Tibial nerve (tissue), 4 donors: Measurements from ENCODE around the gene BAHCC1. TPM values are rescaled to one million over a fixed set of nuclear protein-coding genes. Genes with fewer than 3 reads are reported as not detected.

Experiments
- DNase-seq, 2 donors: peaks; one replicate each; pipeline ENCODE4 v3.0.0-alpha.2; 2019; ENCODE audit warnings: low spot score in 2 of 2
- H3K27ac ChIP-seq, 4 donors: fragments of 200-600 bp; sonication (generic) in 3 of 4; one replicate each; pipeline ENCODE4 v1.5.1; 2017 to 2019; ENCODE audit warnings: mild to moderate bottlenecking in 1 of 4
- H3K27me3 ChIP-seq, 2 donors: fragments of 200-600 bp; sonication (generic) in 1 of 2; one replicate each; pipeline versions ENCODE4 v1.5.1 to v1.6.0; 2017 to 2019
- H3K36me3 ChIP-seq, 3 donors: fragments of 200-600 bp; sonication (generic); one replicate each; pipeline ENCODE4 v1.5.1; 2018 to 2019
- H3K4me1 ChIP-seq, 4 donors: fragments of 200-600 bp; sonication (generic) in 3 of 4; one replicate each; pipeline ENCODE4 v1.5.1; 2017 to 2019
- H3K4me3 ChIP-seq, 4 donors: fragments of 200-600 bp; sonication (generic) in 3 of 4; one replicate each; pipeline ENCODE4 v1.5.1; 2017 to 2019; ENCODE audit warnings: mild to moderate bottlenecking in 1 of 4, moderate library complexity in 1 of 4
- H3K9me3 ChIP-seq, 4 donors: fragments of 200-600 bp; sonication (generic) in 3 of 4; one replicate each; pipeline ENCODE4 v1.5.1; 2017 to 2019
- CTCF ChIP-seq, 5 experiments: fragments of 200-600 bp in 3 of 5; fragments of 450-650 bp in 2 of 5; sonication (generic) in 3 of 5; IDR thresholded peaks; one replicate each; pipeline ENCODE4 v1.5.1; 2016 to 2019; ENCODE audit warnings: antibody characterized with exemption in 5 of 5, mild to moderate bottlenecking in 3 of 5, moderate library complexity in 2 of 5
- EP300 ChIP-seq, 2 donors: sonication (generic); formaldehyde crosslinking; IDR thresholded peaks; one replicate each; pipeline ENCODE4 v1.6.1; 2017; ENCODE audit warnings: antibody characterized with exemption in 2 of 2, mild to moderate bottlenecking in 1 of 2
- POLR2A ChIP-seq, 2 donors: fragments of 450-650 bp; IDR thresholded peaks; one replicate each; pipeline ENCODE4 v1.6.1; 2017; ENCODE audit warnings: antibody characterized with exemption in 2 of 2, mild to moderate bottlenecking in 2 of 2, moderate library complexity in 2 of 2
- WGBS, 2 donors: methylation state at CpG; one replicate each; pipeline ENCODE4 v1.1.5; 2018; 5-methylcytosine and 5-hydroxymethylcytosine counted together
- total RNA-seq, 4 donors: library from RNA; depleted of rRNA; stranded (reverse); fragments of >200 nt; gene quantifications; one replicate each; pipeline ENCODE4 v1.1.0, GENCODE V29; 2016

The BAHCC1 gene
- total RNA-seq, 4 donors from 2014 or later: 15.1 to 38.7 (median 27.4) TPM

GRCh38 chr17:81436294-81436849, 41.1 kb downstream of the BAHCC1 start:
- H3K27ac ChIP-seq: peak overlapping the region; percentile 64 to 95 (median 86)
- 32 to 46% methylated on average over 12 to 15 of the region's 19 CpGs for WGBS, 2 donors
- peaks cover 6 to 76% (median 41%) of the 10 kb centered on the region in 4 donors for H3K4me1 ChIP-seq
- H3K27me3 ChIP-seq: no peaks in the 10 kb centered on the region
- H3K9me3 ChIP-seq: no peaks in the 10 kb centered on the region
- TF ChIP-seq POLR2A (IDR thresholded peaks at IDR 0.05): no peak
- TF ChIP-seq EP300 (IDR thresholded peaks at IDR 0.05): peak in 1 of 2 donors; percentile 24
- peak in 1 of 2 donors; percentile 39 for DNase-seq
- no peak overlapping the region for H3K4me3 ChIP-seq
- no peaks in the 10 kb centered on the region for H3K36me3 ChIP-seq

GRCh38 chr17:81437191-81437651, 42.0 kb downstream of the BAHCC1 start:
- no peaks in the 10 kb centered on the region for H3K27me3 ChIP-seq
- H3K27ac ChIP-seq: peak overlapping the region; percentile 25 to 95 (median 86)
- no peaks in the 10 kb centered on the region for H3K9me3 ChIP-seq
- peaks cover 0 to 7% (median 0%) of the 10 kb centered on the region in 3 donors for H3K36me3 ChIP-seq
- no peak overlapping the region for H3K4me3 ChIP-seq
- WGBS, 2 donors: 67% methylated on average over 7 of the region's 10 CpGs; no CpG with 5 or more reads in 1 of the 2 donors
- peaks cover 6 to 76% (median 41%) of the 10 kb centered on the region in 4 donors for H3K4me1 ChIP-seq
- TF ChIP-seq POLR2A (IDR thresholded peaks at IDR 0.05): no peak
- no peak for TF ChIP-seq CTCF (IDR thresholded peaks at IDR 0.05)
- TF ChIP-seq EP300 (IDR thresholded peaks at IDR 0.05): no peak
- no peak for DNase-seq

GRCh38 chr17:81438007-81438659, 42.9 kb downstream of the BAHCC1 start:
- peaks cover 0 to 16% (median 0%) of the 10 kb centered on the region in 3 donors for H3K36me3 ChIP-seq
- H3K9me3 ChIP-seq: no peaks in the 10 kb centered on the region
- DNase-seq: no peak
- peaks cover 6 to 72% (median 41%) of the 10 kb centered on the region in 4 donors for H3K4me1 ChIP-seq
- H3K27ac ChIP-seq: peak overlapping the region; percentile 6 to 95 (median 57)
- WGBS, 2 donors: 76 to 78% methylated on average over 22 to 23 of the region's 23 CpGs
- TF ChIP-seq CTCF (IDR thresholded peaks at IDR 0.05) (no peak), POLR2A (IDR thresholded peaks at IDR 0.05) (no peak), EP300 (IDR thresholded peaks at IDR 0.05) (no peak)
- H3K27me3 ChIP-seq: no peaks in the 10 kb centered on the region
- no peak overlapping the region for H3K4me3 ChIP-seq

GRCh38 chr17:81438688-81439087, 43.4 kb downstream of the BAHCC1 start:
- peaks cover 0 to 22% (median 0%) of the 10 kb centered on the region in 3 donors for H3K36me3 ChIP-seq
- WGBS, 2 donors: 72 to 81% methylated on average over 6 to 9 of the region's 10 CpGs
- no peaks in the 10 kb centered on the region for H3K9me3 ChIP-seq
- no peak overlapping the region for H3K4me3 ChIP-seq
- TF ChIP-seq EP300 (IDR thresholded peaks at IDR 0.05): no peak
- no peak for TF ChIP-seq POLR2A (IDR thresholded peaks at IDR 0.05)
- no peak for TF ChIP-seq CTCF (IDR thresholded peaks at IDR 0.05)
- H3K4me1 ChIP-seq: peaks cover 6 to 67% (median 41%) of the 10 kb centered on the region in 4 donors
- no peak for DNase-seq
- no peaks in the 10 kb centered on the region for H3K27me3 ChIP-seq
- H3K27ac ChIP-seq: no peak overlapping the region

- H3K27me3 ChIP-seq: no peaks in the 10 kb centered on the region
- H3K27ac ChIP-seq: no peak overlapping the region
- H3K4me3 ChIP-seq: no peak overlapping the region
- no peaks in the 10 kb centered on the region for H3K9me3 ChIP-seq
- peaks cover 6 to 53% (median 30%) of the 10 kb centered on the region in 4 donors for H3K4me1 ChIP-seq
- H3K36me3 ChIP-seq: peaks cover 0 to 35% (median 0%) of the 10 kb centered on the region in 3 donors
- no peak for DNase-seq
- TF ChIP-seq CTCF (IDR thresholded peaks at IDR 0.05) (no peak), POLR2A (IDR thresholded peaks at IDR 0.05) (no peak), EP300 (IDR thresholded peaks at IDR 0.05) (no peak)
- WGBS, 2 donors: 89 to 96% methylated on average over 3 to 14 of the region's 14 CpGs
These were observed 44.8 kb downstream of the BAHCC1 start for GRCh38 chr17:81440051-81440471.
